Activated effector memory CD4-positive, alpha-beta T cell treated with anti-CD3 and anti-CD28 coated beads, Interleukin-2, amount 50 U/mL, for 16 hours (primary cell): Measurements from ENCODE around the gene ANGPTL7.
"Not testable (repeated sequence)": the region's sequence is repeated elsewhere in the genome, so short reads cannot be mapped to it uniquely, and the experiment has no call there.

ENCODE experiments used
- DNase-seq: peaks from one replicate; pipeline ENCODE4 v3.0.0-alpha.2; 2020

Gene ANGPTL7, protein sequence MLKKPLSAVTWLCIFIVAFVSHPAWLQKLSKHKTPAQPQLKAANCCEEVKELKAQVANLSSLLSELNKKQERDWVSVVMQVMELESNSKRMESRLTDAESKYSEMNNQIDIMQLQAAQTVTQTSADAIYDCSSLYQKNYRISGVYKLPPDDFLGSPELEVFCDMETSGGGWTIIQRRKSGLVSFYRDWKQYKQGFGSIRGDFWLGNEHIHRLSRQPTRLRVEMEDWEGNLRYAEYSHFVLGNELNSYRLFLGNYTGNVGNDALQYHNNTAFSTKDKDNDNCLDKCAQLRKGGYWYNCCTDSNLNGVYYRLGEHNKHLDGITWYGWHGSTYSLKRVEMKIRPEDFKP

DNA sequence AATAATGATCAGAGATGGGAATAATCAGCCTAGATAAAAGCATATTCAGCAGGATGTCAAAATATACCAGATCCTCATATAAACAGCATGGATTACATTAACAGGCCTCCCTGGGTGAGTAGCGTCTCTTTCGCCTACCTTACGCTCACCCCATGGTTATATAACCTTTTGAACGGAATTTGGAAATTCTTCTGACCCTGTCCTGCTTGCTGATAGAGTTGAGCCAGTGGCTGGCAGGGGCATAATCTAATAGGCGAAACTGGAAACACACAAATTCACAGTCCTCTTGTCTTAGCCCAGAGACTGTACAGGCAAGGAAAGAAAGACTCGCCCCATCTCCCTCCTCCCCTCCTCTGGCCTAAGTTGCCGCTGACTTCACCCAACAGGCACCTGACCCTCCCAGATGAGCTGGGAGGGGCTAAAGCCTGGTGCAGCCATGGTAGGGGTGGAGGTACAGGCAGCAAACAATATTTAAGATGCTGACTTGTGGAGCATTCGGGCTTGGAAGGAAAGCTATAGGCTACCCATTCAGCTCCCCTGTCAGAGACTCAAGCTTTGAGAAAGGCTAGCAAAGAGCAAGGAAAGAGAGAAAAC, at the start of gene ANGPTL7:
Gene ANGPTL7 (plus strand): TSS at position 498 of the 594 bp plus-strand sequence. CDS start 225 bp downstream, outside the sequence.
- DNase-seq, result no peak

DNA sequence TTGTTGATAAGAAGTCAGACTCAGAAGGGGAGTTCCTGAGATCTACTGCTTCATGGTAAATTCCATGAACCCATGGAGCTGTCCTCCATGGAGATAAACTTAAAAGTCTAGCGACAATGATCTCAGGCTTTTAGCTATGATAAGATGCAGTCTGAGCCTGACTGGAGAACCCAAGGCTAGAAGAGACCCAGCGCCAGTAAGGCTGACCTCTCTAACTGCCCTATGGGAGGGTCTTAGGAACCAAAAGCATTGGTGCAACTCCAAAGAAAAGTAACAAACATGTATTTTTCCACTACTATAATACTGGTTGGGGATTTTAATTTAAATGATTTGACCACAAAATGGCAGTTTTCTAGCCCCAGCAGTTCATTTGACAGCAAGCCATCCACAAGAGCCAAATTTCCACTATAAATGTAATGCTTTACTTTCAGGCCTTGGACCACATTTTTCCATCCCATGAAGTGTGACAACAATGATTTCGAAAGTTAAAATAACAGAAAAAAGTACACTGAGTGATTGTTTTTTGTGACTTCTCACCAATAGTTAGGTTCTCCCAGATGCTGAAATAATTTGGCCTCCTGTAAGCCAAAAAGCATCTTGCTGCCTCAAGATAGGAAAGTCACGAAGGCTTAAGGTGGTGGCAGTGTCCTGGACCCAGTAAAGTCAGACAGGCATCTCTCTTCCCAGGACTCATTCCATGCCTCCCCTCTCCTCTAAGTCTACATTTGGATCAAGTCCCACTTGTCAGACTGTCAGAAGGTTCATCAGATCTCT, 46.4 kb upstream of the ANGPTL7 start:
- DNase-seq, result no peak

DNA sequence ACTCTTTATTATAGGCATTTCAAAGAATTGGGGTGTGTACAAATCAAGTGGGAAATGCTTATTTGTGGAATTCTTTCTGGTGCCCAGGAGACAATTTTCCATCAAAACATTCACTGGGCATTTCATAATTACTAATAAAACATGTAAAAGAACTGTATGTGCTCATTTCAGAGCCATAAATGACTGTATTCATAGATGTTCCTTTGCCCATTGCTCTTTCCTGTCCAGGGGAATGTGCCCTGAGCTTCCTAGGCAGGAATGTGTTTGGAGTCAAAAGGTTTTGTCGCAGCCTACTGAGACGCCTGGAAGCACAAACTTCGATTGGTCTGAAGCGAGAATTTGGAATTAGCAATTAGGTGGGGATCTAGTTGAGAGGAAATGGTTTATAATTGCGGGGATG, 45.8 kb upstream of the ANGPTL7 start:
- no peak for DNase-seq

DNA sequence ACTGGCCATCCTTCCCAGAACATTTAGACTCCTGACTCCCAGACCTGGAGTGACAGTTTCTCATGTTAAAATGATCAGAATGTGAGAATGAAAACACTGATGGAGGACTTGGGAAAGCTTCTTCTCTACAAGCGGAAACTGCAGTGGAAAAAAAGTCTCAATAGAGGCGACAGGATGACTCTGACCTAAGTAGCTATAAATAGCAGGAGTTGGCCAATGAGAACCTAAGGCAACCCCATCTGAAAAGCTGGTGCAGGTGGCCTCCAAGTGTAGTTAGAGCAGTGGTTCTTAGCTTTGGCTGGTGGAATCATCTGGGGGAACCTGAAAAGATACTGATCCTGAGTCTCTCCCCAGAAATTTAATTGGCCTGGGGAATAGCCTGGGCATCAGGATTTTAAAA, 45.2 kb upstream of the ANGPTL7 start:
- no peak for DNase-seq

DNA sequence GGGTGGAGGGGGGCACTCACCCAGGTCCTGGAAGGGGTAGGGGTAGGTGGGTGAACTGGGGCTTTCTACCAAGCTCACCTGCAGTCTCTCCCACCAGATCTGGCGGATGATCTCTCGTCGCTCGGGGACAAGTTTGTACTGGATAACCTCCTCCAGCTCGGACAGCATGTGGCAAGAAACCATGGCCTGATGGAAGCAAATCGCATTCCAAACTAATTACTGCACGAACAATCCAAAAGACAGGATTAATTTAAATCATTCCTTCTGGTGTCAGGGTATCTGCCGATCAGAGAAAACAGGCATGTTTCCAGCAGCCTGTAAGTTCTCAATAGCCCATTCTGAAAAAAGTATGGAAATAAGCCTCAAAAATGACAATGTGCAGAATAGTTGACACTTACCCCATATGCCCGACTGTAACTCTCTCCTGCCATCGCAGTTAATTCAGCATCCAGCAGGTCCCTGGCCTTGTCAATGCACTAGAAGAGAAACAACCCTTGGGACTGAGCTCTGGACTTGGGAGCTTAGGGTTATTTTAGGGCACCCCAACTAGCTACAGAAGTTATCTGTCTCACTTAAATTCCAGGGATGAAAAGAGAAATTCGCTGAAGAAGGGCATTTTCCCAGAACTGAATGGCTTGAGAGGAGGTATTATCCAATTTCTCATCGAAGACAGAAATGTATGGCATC, 44.4 kb upstream of the ANGPTL7 start:
- DNase-seq, result no peak

DNA sequence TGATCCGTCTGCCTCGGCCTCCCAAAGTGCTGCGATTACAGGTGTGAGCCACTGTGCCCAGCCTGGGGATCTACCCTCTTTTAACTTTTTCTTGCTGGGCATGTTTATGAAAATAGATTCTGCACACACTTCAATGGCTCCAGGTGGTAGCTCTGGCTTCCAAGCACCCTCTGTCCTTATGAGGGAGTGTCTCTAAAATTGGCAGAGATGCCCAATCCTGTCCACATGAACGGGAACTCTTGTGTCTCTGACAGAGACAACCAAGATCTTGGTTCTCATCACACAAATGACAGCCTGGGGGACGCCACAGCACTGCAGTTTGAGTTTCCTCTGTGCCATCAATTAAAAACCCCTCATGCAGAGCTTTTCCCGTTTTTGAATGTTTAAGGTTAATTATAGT, 43.4 kb upstream of the ANGPTL7 start:
- no peak for DNase-seq

DNA sequence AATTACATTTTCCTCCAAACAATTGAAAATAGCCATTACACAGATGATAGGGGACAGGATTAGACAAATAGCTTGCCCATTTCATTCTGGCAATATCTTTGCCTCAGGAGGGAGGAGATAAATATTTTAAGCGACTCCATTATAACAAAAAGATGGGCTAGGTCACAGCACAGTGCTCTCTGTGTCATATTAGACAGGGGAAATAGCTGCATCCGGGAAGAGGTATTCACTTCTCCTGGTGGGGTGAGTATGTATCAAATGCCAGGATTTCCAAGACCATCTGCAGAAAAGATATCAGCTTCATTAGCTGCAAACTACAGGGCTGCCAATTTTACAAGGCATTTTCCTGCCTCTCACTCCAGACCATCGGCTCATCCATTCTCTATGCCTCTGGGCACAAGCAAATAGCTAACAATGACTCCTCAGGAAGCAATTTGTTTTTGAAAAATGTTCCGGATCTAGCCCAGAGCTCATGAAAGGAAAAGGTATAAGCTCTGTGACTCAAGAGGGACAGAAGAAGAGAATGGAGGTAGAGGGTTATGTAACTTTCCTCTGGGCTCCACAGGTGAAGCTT, 41.9 kb upstream of the ANGPTL7 start:
- DNase-seq, result no peak

DNA sequence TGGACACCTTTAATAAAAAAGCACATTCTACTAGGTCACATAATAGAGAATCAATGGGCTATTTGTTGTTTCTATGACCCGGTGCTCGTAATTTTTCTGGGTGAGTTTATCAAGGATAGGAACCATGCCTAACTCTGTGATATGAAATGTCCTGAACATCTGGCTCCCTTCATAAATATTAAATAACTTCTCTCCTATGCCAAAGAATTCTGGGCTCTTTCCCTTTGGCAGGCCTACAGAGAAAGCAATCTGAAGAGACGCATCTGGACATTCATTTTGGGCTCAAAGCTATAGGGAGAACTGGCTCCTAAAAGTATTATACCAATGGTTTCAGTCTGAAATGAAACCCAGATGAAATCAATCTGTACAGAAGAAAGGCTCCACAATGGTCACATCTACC, 38.8 kb upstream of the ANGPTL7 start:
- no peak for DNase-seq

DNA sequence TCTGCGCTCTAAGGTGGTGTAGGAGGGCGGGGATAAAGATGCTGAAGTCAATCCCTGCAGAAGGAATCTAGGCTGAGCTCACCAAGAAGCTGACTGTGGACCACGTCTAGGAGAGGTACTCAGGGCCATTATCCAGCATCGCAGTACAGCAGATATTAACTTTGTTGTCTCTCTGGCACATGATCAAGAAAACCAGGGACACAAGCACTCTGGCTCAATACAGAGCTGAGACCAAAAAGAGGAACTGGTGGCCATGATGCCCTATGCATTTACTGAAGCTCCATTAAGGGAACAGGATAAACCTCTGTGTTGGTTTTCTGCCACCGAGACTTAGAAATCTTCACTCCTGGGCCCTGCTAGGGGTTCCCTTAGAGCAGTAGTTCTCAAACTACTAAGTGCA, 38.0 kb upstream of the ANGPTL7 start:
- DNase-seq, result no peak

DNA sequence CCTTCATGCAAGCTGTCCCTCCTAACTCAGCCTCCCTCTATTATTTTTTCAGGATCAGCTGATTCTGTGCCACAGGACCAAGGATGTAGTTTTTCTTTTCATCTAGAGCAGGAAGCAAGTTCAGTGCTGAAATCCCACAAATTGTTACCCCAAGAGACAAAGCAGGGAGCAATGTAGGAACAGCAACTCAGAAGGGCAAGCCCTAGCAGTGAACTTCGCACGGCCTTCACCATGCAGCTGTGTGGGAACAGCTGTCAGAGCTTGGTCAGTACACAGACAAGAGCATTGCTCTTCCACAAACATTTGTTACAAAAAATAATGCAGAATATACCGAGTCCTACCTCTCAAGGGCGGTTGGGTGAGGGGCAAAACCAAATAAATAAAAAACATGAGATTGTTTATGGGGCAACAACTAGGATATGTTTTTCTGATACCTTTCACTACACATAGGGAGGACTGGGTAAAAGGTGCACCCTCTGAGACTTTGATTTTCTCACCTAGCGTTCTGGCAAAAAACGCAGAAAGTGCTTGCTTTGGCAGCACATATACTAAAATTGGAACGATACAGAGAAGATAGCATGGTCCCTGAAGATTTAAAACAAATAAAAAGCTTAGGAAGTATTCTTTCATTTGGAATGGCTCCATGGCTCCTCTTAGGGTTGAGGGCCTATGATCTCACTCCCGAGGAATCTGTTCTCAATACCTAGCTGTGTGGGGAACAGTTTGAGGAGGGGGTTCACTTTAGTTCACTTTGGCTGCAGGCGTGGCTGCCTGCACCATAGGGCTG, 37.1 kb upstream of the ANGPTL7 start:
- no peak for DNase-seq

DNA sequence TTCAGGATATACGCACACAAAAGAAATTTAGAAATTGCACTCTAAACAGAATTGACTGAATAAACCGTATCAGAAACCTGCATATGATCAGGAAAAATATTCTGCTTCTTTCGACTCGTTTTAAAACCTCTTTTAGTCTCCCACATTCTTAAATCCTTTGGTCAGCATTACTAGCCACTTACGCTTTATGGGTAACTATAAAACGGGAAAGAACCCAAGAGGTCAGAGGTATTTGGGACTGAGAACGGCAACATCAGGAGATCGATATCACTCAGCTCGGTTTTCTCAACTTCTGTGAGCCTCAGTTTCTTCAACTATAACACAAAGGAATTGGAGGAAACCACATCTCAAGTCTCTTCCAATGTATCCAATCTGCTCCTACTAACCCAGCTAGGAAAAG, 36.4 kb upstream of the ANGPTL7 start:
- DNase-seq, result no peak

DNA sequence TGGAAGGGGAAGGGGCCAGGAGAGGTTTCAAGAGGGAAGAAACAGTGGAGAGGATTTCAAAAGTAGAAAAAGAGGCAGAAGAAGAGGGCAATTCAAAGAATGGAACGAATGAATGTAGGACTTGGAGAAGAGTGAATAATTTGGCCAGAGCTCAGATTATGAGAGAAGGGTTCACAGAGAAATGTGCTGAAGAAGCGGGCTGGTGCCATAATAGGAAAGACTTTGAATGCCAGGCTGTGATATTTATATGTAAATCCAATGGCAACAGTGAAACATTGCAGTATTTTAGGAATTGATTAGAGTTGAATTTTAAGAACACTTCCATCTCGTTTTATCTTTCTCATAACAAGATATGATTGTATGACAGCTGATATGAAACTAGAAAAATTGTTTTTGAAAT, 36.0 kb upstream of the ANGPTL7 start:
- no peak for DNase-seq

DNA sequence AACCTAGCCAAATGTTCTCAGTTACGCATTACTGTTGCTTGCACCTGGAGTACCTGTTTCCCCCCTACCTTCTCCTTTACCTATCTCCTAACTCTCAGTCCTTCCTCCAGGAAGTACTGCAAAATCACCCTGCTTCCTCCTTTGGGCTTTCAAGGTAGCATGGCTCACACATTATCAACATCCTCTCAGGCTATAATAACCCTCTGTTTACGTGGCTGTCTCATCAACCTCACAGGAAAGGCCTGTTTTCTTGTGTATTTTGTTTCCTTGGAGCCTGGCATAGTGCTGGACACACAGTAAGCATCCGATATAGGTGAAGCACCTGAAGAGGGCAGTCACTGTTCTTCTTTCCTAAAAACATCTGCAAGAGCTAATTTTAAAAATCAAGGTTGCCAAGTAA, 32.7 kb upstream of the ANGPTL7 start:
- no peak for DNase-seq

DNA sequence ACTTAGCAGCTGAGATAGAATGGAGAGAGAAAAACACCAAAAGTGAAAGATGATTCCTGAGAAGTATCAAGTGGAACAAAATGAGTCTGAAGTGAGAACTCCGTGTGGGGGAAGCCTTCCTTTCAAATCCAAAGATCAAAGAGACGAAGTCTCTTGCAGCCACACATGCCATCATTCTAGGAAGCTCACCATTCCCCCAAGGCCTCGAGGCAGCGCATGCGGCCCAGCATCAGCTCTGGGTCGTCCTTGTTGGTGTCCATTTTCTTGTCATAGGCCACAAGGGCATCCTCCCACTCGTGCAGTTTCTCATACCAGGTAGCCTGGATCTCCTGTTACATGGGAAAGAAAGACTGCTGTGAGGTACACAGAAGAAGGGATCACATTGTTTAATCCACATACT, 32.2 kb upstream of the ANGPTL7 start:
- peak; percentile 66 for DNase-seq

DNA sequence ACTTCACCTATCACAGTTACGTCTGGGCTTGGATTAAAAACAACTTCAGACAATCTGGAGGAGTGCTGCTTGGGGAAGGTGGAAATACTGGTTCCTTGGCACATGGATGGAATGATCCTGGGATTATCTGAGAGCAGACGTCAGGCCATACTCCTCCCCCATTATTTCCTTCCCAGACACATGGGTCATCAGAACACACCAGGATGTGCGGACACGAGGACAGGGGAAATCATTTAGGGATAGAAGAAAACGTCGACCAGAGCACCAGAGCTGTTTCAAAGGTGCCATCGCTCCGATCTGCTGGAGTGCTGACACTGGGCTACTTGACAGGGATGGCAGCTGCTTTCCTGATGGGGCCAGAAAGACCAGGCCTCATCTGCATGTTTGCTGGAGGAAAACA, 31.8 kb upstream of the ANGPTL7 start:
- no peak for DNase-seq

DNA sequence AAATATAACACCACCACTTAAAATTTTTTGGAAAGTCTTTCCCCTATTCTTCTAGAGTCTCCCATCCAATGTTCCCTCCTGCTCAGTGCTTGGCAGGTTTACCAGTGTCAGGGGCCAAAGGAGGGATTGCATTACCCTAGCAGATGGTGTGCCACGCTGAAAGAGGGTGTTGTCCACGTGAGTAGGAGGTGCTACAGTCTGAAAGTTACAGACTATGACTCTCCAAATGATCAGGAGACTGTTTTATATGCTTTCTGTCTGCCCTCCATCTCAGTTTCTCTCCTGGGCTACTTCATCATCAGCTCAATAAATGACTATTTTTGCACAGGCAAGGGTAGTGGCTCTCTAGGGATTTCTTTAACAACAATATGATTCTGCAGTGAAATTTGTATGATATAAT, 31.3 kb upstream of the ANGPTL7 start:
- no peak for DNase-seq

DNA sequence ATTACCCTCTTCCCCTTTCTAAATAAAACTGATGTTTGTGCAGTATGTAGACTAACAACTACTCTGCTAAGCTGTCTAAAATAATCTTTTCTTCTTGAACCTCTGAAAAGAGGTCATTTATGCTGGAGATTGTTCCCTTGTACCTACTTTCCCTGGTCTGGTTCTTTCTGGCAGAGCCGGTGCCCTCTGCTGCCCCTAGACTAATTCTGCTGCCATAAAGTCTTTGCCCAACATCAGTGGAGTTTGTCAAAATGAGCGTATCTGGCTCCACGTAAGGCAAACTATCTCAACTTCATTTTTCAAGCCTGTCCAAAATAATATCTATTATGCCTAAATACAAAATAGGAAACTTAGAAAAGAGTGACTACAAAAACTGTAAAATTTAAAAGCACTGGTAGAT, 30.9 kb upstream of the ANGPTL7 start:
- no peak for DNase-seq

DNA sequence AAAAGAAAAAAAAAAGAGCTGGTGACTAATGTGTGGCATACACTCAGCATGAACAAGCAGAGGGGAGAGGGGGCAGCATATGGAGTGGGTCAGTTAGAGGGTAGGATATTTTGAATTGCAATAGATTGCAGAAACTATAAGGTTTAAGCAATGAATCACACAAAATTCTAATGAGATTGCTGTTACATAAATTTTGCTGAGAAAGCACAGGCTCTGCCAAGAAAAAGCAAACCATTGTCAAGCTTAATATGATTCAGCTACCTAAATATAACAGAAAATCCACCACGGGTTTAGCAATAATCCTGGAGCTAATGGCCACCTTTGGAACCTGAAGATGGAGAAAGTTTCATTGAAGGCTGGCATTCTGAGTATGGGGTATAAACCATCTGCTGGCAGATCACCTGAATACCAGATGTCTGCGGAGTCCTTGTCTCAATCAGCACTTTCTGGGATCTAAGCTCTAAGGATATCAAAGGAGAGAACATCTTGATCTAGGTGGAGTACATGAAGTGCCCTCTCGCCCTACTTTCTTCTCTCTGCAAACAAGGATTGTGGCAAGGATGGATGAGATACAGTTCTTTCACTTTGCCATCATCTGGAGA, 30.3 kb upstream of the ANGPTL7 start:
- no peak for DNase-seq

DNA sequence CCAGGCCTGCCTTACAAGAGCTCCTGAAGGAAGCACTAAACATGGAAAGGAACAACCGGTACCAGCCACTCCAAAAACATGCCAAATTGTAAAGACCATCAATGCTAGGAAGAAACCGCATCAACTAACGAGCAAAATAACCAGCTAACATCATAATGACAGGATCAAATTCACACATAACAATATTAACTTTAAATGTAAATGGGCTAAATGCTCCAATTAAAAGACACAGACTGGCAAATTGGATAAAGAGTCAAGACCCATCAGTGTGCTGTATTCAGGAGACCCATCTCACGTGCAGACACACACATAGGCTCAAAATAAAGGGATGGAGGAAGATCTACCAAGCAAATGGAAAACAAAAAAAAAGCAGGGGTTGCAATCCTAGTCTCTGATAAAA, 26.4 kb upstream of the ANGPTL7 start:
- not testable (repeated sequence) for DNase-seq

DNA sequence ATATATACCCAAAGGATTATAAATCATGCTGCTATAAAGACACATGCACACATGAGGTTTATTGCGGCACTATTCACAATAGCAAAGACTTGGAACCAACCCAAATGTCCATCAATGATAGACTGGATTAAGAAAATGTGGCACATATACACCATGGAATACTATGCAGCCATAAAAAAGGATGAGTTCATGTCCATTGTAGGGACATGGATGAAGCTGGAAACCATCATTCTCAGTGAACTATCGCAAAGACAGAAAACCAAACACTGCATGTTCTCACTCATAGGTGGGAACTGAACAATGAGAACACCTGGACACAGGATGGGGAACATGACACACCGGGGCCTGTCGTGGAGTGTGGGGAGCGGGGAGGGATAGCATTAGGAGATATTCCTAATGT, 22.4 kb upstream of the ANGPTL7 start:
- DNase-seq, result not testable (repeated sequence)

DNA sequence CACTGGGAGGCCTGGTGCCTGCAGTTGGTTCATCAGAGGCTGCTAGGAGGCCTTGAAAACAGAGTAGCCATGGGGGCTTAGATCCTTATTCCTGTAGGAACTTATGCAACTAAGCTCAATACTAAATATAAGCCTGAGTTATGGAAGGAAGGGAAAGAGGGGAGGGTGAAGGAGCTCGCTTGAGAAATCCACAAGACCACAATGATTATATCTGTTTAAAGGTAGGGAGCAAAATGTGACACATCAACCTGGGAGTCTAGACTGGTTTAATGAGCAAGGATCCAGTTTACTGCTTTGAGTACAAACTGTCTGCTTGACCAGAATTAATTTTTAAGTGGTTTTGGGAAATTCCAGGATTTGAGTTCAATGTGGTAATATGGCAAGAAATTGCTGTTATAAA, 20.4 kb upstream of the ANGPTL7 start:
- DNase-seq, result no peak

DNA sequence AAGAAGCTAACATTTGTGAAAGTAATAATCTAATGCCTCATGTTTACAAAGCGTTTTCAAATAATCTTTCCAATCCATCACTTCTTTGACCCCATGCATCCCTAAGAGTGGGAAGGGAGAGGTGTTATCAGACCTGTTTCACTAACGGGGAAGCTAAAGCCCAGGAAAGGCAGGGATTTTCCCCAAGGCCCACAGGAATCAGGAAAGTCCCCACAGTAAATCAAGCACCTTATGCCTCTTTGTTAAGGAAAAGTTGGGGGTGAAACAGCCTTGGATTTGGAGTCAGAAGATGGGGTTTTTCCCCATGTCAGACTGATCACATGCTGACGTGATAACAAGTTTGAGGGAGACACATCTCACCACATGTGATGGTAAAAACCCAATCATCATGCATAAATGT, 20.0 kb upstream of the ANGPTL7 start:
- DNase-seq, result no peak
